OCI-LY3 (cell line): ENCODE data around the gene MAD1L1.

Experiments used
- CTCF ChIP-seq: fragments of 200-600, 300-600 bp; sonication (generic); IDR thresholded peaks from 2 replicates; pipeline ENCODE4 v1.5.1; 2014; ENCODE audit warnings: antibody characterized with exemption, low read length, low read depth
- EZH2phosphoT487 ChIP-seq: fragments of 200-600 bp; shearing (Covaris generic); IDR thresholded peaks from 2 replicates; pipeline ENCODE4 v1.6.1; 2018; ENCODE audit warnings: antibody characterized with exemption, mixed run types, low read depth

GRCh38 chr7:1914321-1914720 is 318.4 kb downstream of the MAD1L1 start:
- TF ChIP-seq CTCF (no peak), EZH2phosphoT487 (no peak)
